IPS-20b (cell line): Measurements from ENCODE around the gene C13orf46.

ENCODE experiments used
- H3K27ac ChIP-seq: one replicate; pipeline ENCODE4 v1.5.1; 2013; ENCODE audit warnings: low read length
- H3K27me3 ChIP-seq: 2 replicates; pipeline ENCODE4 v1.6.1; 2013; ENCODE audit warnings: mild to moderate bottlenecking, low read length, inconsistent platforms; ENCODE audit not compliant: insufficient read depth
- H3K36me3 ChIP-seq: 2 replicates; pipeline ENCODE4 v1.6.1; 2013; ENCODE audit warnings: low read depth, mild to moderate bottlenecking, inconsistent platforms, low read length, moderate library complexity; ENCODE audit not compliant: insufficient read depth
- H3K4me1 ChIP-seq: 2 replicates; pipeline ENCODE4 v1.6.1; 2013; ENCODE audit warnings: mild to moderate bottlenecking, control low read depth, inconsistent platforms, low read length, moderate library complexity; ENCODE audit not compliant: insufficient read depth
- H3K4me3 ChIP-seq: 2 replicates; pipeline ENCODE4 v1.5.1; 2013; ENCODE audit warnings: mild to moderate bottlenecking, low read length, inconsistent platforms
- H3K9ac ChIP-seq: 2 replicates; pipeline ENCODE4 v1.6.1; 2013; ENCODE audit warnings: low read depth, mild to moderate bottlenecking, inconsistent platforms, low read length, moderate library complexity
- H3K9me3 ChIP-seq: 2 replicates; pipeline ENCODE4 v1.6.1; 2013; ENCODE audit warnings: mild to moderate bottlenecking, low read depth, low read length, inconsistent platforms; ENCODE audit not compliant: insufficient read depth

The C13orf46 gene

DNA sequence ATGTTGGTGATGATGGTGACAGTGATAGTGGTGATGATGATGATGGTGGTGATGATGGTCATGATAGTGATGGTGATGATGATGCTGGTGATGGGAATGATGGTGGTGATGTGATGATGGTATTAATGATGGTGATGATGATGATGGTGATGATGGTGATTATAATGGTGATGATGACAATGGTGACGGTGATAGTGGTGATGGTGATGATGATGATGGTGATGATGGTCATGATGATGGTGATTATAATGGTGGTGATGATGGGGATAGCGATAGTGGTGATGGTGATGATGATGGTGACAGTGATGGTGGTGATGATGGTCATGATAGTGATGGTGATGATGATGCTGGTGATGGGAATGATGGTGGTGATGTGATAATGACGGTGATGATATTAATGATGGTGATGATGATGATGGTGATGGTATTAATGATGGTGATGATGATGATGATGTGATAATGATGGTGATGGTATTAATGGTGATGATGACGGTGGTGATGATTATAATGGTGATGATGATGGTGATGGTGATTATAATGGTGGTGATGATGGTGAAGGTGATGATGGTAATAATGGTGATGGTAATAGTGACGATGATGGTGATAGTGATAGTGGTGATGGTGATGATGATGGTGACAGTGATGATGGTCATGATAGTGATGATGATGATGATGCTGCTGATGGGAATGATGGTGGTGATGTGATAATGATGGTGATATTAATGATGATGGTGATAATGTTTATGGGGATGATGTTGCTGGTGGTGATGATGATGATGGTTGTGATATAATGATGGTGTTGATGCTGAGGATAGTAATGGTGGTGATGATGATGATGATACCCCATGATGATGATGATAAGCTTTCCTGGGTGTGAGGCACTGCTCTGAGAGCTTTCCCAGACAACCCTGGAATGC lies 7.7 kb downstream of the C13orf46 start:
- no peak overlapping the region for H3K4me3 ChIP-seq
- H3K9ac ChIP-seq: no peak overlapping the region
- peaks cover 36% of the 10 kb centered on the region for H3K9me3 ChIP-seq
- no peaks in the 10 kb centered on the region for H3K4me1 ChIP-seq
- no peak overlapping the region for H3K27ac ChIP-seq
- H3K36me3 ChIP-seq: no peaks in the 10 kb centered on the region
- H3K27me3 ChIP-seq: no peaks in the 10 kb centered on the region

DNA sequence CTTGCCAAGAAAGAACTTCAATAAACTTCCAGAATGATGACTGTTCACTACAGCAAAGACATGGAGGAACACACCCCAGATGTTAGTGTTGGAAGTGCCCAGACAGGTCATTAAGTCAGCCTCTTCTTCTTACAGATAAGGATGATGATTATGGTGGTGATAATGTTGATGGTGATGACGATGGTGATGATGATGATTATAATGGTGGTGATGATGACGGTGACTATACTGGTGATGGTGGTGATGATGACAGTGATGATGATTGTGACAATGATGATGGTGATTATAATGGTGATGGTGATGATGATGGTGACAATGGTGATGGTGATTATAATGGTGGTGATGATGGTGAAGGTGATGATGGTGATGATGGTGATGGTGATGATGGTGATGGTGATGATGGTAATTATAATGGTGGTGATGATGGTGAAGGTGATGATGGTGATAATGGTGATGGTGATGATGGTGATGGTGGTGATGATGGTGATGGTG lies 8.4 kb downstream of the C13orf46 start:
- Histone ChIP-seq H3K27ac (no peak overlapping the region), H3K4me1 (no peaks in the 10 kb centered on the region), H3K4me3 (no peak overlapping the region), H3K9me3 (peaks cover 44% of the 10 kb centered on the region), H3K36me3 (no peaks in the 10 kb centered on the region), H3K9ac (no peak overlapping the region), H3K27me3 (no peaks in the 10 kb centered on the region)

DNA sequence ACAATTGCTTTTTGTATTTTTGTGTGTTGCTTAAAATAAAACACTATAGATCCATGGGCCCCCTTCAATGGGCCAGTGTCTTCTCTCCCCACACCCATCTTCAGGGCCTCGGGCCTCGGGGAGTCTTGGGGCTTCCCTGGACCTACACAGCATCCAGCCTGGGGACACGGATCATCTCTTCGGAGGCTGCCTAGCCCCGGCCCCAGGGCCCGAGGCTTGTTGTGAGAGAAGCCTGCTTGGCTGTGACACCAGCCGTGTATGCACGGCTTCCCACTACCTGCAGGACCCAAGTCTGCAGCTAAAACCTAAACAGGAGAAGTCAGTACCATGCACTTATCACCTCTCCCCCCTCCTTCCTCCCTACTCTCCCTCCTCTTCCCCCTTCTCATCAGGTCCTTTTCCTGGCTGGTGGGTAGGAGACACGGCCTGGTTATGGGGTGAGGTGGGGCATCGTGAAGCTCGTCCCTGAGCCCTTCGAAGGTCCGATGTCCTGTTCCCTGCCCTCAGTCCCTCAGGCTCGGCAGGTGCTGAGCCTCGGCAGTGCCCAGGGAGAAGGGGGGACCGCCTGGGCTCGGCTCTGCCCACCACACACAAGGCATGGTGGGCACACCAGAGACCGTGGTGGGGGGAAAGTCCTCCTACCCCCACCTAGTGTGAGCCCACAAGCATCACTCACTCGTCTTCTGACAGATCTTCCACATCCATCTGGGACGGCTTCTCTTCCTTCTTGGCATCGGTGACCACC lies 9.5 kb downstream of the C13orf46 start:
- H3K9me3 ChIP-seq: peaks cover 52% of the 10 kb centered on the region
- H3K27ac ChIP-seq: no peak overlapping the region
- H3K4me3 ChIP-seq: no peak overlapping the region
- no peak overlapping the region for H3K9ac ChIP-seq
- H3K27me3 ChIP-seq: no peaks in the 10 kb centered on the region
- H3K36me3 ChIP-seq: no peaks in the 10 kb centered on the region
- H3K4me1 ChIP-seq: no peaks in the 10 kb centered on the region

DNA sequence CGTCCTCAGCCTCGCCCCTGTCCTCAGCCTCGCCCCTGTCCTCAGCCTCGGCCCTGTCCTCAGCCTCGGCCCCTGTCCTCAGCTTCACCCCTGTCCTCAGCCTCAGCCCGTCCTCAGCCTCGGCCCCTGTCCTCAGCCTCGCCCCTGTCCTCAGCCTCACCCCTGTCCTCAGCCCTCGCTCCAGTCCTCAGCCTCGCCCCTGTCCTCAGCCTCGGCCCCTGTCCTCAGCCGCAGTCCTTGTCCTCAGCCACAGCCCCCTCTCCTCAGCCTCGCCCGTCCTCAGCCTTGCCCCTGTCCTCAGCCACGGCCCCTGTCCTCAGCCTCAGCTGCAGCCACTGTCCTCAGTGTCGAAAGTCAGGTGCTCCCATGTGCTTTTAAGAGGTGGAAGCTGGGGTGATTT lies 10.5 kb downstream of the C13orf46 start:
- H3K36me3 ChIP-seq: no peaks in the 10 kb centered on the region
- H3K4me3 ChIP-seq: no peak overlapping the region
- H3K27ac ChIP-seq: no peak overlapping the region
- peaks cover 63% of the 10 kb centered on the region for H3K9me3 ChIP-seq
- no peaks in the 10 kb centered on the region for H3K27me3 ChIP-seq
- H3K4me1 ChIP-seq: no peaks in the 10 kb centered on the region
- H3K9ac ChIP-seq: no peak overlapping the region

DNA sequence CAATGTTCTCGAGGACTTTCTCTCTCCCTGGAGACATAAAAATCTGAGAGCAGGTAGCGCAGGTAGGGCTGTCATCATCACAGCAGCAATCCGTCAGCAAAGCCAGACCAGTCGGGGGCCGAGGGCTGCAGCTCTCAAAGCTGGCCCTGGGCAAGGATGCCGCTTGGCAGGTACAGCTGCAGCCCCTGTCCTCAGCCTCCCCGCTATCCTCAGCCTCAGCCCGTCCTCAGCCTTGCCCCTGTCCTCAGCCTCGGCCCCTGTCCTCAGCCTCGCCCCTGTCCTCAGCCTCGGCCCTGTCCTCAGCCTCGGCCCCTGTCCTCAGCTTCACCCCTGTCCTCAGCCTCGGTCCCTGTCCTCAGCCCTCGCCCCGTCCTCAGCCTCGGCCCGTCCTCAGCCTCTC lies 10.9 kb downstream of the C13orf46 start:
- Histone ChIP-seq H3K4me3 (no peak overlapping the region), H3K4me1 (no peaks in the 10 kb centered on the region), H3K9me3 (peaks cover 63% of the 10 kb centered on the region), H3K9ac (no peak overlapping the region), H3K27me3 (no peaks in the 10 kb centered on the region), H3K27ac (no peak overlapping the region), H3K36me3 (no peaks in the 10 kb centered on the region)

DNA sequence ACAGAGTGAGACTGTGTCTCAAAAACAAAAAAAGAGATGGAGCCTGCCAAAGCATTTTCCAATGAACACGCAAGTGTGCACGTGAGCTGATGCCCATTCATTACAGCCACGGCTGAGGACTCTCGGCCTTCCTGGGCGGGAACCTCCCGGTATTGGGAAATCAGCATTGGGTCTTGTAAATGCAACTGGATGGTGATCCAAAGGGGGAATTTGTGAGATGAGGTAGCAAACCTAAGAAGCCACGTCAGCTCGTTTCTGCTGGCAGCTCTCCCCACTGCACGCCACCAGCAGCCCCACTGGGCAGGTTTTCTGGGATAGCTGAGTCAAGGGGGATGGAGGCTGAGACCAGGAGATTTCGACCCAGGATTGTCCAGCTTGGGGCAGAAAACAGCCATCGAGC lies 11.5 kb downstream of the C13orf46 start:
- Histone ChIP-seq H3K9me3 (peaks cover 63% of the 10 kb centered on the region), H3K4me3 (no peak overlapping the region)

DNA sequence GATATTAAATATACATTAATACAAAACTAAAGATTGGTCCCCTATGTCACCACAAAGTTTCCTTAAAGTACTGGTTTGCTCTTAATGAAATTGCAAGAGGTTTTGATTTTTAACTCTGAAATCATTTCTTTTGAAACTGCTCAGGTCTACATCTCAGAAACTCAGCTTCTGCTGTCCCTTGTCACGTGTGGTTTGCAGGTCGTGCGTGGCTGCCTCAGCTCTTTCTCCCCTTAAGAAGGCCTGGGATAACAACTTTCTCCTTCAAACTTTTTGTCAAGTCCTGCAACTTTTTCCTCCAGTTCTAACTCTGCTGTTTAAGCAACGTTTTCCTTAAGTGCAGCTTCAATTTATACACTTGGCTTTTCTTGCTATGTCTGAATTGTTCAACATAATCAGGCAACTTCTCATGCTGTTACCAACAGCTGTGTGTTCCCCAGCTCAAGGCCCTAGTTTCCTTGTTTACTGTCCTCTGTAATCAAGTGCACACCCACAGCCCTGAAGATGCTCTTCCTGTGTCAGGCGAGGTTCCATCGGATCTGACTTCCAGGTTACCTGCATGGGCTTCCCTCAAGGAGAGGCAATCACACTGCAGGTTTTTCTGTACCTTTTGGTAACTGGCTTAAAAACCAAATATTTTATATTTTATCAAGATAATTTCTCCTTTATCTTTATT lies 13.5 kb downstream of the C13orf46 start:
- no peak overlapping the region for H3K9ac ChIP-seq
- H3K9me3 ChIP-seq: peaks cover 48% of the 10 kb centered on the region
- no peaks in the 10 kb centered on the region for H3K36me3 ChIP-seq
- H3K27me3 ChIP-seq: no peaks in the 10 kb centered on the region
- no peak overlapping the region for H3K27ac ChIP-seq
- no peaks in the 10 kb centered on the region for H3K4me1 ChIP-seq
- H3K4me3 ChIP-seq: no peak overlapping the region

More for the DNA sequence above, 11.5 kb downstream of the C13orf46 start:
- Histone ChIP-seq H3K36me3 (no peaks in the 10 kb centered on the region), H3K9ac (no peak overlapping the region), H3K4me1 (no peaks in the 10 kb centered on the region), H3K27me3 (no peaks in the 10 kb centered on the region), H3K27ac (no peak overlapping the region)

DNA sequence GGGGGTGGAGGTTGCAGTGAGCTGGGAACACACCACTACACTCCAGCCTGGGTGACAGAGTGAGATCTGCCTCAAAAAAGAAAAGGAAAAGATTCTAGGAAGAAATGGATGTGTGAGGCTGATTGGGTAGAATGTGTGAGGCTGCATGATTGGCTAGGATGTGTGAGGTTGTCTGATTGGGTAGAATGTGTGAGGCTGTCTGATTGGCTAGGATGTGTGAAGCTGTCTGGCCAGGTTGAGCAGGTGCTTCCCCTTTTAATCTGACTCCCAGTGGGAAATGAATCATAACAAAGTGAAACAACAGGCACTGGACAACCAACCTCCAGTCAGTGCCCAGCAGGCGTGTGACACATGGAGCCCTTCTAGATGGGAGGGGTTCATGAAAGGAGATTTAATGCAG lies 14.7 kb downstream of the C13orf46 start:
- Histone ChIP-seq H3K36me3 (no peaks in the 10 kb centered on the region), H3K4me3 (no peak overlapping the region), H3K27me3 (no peaks in the 10 kb centered on the region), H3K9me3 (peaks cover 37% of the 10 kb centered on the region), H3K27ac (no peak overlapping the region), H3K9ac (no peak overlapping the region), H3K4me1 (no peaks in the 10 kb centered on the region)

DNA sequence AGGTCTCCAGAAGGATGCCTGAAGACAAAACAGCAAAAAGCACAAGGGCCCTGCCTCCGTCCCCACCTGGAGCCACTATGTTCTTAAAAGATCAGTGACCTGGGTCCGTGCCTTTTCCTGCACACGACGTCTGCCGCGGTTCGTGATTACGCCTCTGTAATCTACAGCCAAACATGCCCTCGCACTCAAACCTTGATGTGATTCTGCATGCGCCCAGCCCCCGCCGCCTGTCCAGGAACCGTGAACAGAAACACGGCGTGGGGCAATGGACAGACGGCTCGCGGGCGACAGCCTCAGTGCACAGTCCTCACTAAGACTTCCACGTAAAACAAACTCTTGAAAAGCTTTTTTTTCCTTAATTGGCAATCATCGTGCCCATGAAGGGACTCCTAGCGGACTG lies 15.5 kb downstream of the C13orf46 start:
- Histone ChIP-seq H3K9me3 (peaks cover 37% of the 10 kb centered on the region), H3K4me1 (no peaks in the 10 kb centered on the region), H3K27me3 (no peaks in the 10 kb centered on the region), H3K9ac (no peak overlapping the region), H3K36me3 (no peaks in the 10 kb centered on the region), H3K4me3 (no peak overlapping the region), H3K27ac (no peak overlapping the region)

DNA sequence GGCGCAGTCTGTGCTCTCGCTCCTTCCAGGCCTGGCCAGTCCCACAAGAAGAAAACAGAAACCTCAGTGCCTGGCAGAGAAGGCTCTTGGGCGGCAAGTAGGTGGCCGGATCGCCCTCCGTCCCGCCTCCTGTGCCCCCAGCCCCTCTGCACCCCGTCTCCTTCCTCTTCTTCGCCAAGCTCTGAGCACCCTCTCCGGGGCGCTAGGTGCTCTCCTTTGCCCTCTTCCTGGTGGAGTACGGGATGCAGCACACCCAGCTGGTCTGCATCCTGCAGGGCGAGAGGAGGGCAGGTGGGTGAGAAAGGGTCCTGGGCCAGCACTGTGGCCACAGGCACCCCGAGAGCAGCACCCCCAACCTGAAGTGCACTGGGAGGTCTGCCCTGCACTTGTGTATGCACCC lies 17.3 kb downstream of the C13orf46 start:
- H3K9me3 ChIP-seq: peaks cover 30% of the 10 kb centered on the region
- H3K36me3 ChIP-seq: no peaks in the 10 kb centered on the region

DNA sequence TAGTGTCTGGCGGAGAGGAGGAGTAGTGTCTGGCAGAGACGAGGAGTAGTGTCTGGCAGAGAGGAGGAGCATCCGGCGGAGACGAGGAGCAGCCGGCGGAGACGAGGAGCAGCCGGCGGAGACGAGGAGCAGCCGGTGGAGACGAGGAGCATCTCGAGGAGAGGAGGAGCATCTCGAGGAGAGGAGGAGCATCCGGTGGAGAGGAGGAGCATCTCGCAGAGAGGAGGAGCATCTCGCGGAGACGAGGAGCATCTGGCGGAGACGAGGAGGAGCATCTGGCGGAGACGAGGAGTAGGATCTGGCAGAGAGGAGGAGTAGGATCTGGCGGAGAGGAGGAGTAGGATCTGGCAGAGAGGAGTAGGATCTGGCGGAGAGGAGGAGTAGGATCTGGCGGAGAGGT lies 18.2 kb downstream of the C13orf46 start:
- no peaks in the 10 kb centered on the region for H3K27me3 ChIP-seq
- H3K9ac ChIP-seq: no peak overlapping the region
- H3K4me3 ChIP-seq: no peak overlapping the region
- H3K27ac ChIP-seq: no peak overlapping the region
- H3K4me1 ChIP-seq: no peaks in the 10 kb centered on the region
- peaks cover 22% of the 10 kb centered on the region for H3K9me3 ChIP-seq
- no peaks in the 10 kb centered on the region for H3K36me3 ChIP-seq

More for the DNA sequence above, 17.3 kb downstream of the C13orf46 start:
- no peaks in the 10 kb centered on the region for H3K27me3 ChIP-seq
- H3K4me1 ChIP-seq: no peaks in the 10 kb centered on the region
- no peak overlapping the region for H3K9ac ChIP-seq
- H3K27ac ChIP-seq: no peak overlapping the region
- no peak overlapping the region for H3K4me3 ChIP-seq
